Activated CD8-positive, alpha-beta memory T cell treated with anti-CD3 and anti-CD28 coated beads for 36 hours (primary cell): ENCODE measurements around the gene FFAR3. TPM values are rescaled to one million over a fixed set of nuclear protein-coding genes. Genes with fewer than 3 reads are reported as not detected.
"Not testable (repeated sequence)": the region's sequence is repeated elsewhere in the genome, so short reads cannot be mapped to it uniquely, and the experiment has no call there.

Experiments
- CTCF ChIA-PET: fragments of 350-600 bp; sonication (Branson Sonifier 250); formaldehyde crosslinking; loops from one replicate; lab custom pipeline; 2021; ENCODE audit warnings: antibody characterized with exemption; lab: Charles Lee
- POLR2A ChIA-PET: fragments of 350-600 bp; sonication (Branson Sonifier 250); formaldehyde crosslinking; loops from one replicate; lab custom pipeline; 2021; ENCODE audit warnings: antibody characterized with exemption; lab: Charles Lee
- total RNA-seq, 2 experiments: library from RNA; stranded (reverse); gene quantifications; one replicate each; pipeline ENCODE4 v1.2.3, GENCODE V29; 2021

Gene FFAR3
- total RNA-seq, 2 experiments from 2014 or later = 0.38 to 0.42 TPM

DNA sequence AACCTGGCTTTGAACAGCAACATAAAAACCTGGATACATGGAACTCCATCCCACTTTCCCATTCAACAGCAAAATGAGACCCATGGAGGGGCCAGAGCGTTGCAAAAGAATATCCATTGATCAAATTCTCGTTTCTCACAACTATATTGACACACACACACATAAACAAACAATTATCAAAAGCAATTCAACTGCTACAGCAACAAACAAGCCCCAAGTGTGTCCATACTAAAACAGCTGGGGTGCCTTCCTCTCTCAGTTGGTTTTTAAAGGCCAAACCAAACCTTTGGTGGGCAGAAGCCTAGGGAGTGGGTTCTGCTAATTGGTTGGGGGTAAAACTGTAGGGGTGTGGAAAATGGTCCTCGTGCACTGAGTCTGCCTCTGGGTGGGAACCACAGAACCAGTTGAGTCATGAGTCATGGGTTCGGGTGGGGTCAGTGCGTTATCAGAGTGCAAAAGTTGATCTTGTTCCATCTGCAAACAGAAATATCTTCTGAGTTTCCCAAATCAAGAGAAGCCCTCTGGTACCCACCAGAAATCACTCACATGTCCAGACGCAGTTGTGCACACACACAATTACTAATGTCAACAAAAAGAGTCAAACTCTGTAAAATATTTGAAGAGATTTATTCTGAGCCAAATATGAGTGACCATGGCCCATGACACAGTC is 31.1 kb downstream of the FFAR3 start:
- CTCF ChIA-PET = no interaction called here
- POLR2A ChIA-PET = no interaction called here

DNA sequence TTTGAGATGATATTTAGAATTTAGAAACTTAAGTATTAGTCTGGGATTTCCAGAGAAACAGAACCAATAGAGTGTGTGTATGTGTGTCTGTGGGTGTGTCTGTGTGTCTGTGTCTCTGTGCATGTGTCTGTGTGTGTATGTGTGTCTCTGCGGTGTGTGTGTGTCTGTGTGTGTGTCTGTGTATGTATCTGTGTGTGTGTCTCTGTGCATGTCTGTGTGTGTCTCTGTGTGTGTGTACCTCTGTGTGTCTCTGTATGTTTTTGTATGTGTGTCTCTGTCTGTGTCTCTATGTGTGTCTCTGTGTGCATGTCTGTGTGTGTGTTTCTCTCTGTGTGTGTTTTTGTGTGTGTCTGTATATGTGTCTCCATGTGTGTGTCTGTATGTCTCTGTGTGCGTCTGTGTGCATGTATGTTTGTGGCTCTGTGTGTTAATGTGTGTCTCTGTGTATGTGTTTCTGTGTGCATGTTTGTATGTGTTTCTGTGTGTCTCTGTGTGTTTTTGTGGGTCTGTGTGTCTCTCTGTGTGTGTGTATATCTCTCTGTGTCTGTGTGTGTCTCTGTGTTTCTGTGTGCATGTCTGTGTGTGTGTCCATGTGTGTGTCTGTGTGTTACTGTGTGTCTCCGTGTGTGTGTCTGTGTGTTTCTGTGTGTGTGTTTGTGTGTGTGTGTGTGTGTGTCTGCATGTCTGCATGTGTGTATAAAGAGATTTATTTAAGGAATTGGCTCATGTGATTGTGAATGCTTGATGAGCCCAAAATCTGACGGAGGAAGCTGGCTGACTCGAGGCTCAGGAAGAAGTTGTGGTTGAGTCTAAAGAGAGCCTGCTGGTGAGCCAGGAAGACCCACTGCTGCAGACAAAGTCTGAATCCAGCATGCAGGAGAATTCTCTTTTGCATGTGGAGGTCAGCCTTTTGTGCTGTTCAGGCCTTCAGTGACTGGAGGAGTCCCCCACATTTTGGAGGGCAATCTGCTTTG is 34.8 kb downstream of the FFAR3 start:
- ChIA-PET CTCF (no interaction called here), POLR2A (no interaction called here)

DNA sequence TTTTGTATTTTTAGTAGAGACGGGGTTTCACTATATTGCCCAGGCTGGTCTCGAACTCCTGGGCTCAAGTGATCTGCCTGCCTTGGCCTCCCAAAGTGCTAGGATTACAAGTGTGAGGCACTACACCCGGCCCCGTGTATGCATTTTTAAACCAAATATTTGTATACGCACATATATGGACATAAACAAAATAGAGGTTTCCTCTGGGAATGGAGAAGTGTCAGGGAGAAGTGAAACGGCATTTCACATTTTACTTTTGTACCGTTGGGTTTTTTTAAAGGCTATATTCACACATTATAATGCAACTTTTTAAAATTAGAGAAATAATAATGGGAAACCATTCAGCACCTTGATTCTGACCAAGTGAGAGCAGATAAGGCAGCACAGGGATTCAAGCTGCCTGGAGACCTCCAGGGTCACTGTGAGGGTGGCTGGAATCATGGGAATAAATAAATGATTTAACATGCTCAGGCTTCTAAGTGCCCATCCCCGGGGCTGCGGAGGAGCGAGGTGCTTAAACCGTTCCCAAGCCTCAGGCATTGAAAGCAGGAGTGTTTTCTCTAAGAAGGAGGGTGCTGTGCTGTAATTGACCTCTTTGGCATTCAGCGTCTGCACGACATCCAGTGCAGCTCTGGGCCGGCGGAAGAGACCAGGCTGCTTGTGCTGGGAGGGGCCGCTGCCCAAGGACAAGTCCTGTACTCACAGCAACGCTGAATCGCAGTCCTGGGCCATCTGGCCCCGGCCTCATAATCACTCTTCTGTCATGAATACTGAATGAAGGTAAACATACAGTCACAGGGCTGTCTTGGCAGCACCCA is 37.3 kb downstream of the FFAR3 start:
- ChIA-PET POLR2A (no interaction called here), CTCF (no interaction called here)

DNA sequence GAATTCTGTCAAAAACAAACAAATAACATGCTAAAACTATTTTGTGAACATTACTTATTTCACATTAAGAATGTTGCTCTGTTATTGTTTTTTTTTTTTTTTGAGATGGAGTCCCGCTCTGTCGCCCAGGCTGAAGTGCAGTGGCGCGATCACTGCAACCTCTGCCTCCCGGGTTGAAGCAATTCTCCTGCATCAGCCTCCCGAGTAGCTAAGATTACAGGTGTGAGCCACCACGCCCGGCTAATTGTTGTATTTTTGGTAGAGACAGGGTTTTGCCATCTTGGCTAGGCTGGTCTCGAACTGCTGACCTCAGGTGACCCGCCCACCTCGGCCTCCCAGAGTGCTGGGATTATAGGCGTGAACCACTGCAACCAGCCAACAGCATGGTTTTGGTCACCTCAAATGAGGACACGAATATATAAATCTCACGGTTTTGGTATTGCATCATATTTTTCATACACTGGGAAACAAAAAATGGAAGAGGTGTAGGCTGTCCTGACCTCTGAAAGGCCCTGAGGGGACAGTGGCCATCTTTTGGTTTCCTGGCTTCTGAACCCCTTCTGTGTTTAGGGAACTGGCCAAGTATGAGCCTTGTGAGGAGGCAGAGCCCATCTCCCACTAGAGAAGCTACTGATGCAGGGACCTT is 38.1 kb downstream of the FFAR3 start:
- POLR2A ChIA-PET = no interaction called here
- CTCF ChIA-PET = no interaction called here

DNA sequence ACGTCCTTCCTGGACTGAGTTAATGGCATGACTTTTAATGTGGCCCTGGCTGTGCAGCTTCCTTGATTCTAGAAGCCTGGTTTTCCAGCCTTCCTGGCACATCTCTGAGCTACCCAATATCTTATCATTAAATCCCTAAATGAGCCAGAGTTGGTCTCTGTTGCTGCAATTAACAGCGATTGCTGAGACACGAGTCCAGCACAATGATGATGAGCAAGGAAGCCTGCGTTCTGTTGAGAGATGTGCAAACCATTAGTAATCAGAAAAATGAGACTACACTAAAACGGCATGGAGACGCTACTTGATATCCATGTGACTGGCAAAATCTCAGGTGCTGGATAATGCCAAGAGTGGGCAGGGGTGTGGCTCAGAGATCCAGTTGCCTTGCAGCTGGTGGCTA is 38.8 kb downstream of the FFAR3 start:
- POLR2A ChIA-PET = no interaction called here
- CTCF ChIA-PET = no interaction called here

DNA sequence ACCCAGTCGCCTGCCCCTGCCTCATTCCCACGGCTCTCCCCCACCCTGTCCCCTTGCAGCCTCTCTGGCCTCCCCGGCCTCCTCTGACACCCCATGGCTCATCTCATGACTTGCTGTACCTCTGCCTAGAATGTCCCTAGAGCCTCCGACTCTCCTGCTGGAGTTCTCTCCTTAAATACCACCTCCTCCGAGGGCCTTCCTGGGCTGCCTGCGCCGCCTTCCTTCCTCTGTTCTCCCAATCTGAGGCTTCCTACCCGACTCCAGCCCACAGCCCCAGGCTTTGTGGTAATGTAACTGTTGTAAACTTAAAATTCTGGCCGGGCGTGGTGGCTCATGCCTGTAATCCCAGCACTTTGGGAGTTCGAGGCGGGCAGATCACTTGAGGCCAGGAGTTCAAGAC is 40.3 kb downstream of the FFAR3 start:
- POLR2A ChIA-PET = no interaction called here
- CTCF ChIA-PET = no interaction called here

DNA sequence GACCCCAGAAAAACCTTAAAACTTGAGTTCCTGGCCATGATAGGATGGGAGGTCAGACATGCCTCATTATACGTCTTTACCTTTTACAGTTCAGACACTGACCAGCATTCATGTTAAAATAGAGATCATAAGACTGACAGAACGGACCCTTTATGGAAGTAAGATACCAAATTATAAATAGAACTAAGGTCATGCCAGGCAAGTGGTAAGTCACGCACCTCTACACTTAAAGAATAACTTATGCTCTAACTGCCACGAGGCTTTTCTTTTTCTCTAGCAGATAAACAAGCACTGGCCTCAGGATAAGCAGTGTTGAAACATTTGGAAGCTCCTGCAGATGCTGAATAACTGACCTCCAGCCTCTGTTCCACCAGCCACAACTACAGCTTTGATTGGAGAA is 41.0 kb downstream of the FFAR3 start:
- ChIA-PET CTCF (no interaction called here), POLR2A (no interaction called here)

DNA sequence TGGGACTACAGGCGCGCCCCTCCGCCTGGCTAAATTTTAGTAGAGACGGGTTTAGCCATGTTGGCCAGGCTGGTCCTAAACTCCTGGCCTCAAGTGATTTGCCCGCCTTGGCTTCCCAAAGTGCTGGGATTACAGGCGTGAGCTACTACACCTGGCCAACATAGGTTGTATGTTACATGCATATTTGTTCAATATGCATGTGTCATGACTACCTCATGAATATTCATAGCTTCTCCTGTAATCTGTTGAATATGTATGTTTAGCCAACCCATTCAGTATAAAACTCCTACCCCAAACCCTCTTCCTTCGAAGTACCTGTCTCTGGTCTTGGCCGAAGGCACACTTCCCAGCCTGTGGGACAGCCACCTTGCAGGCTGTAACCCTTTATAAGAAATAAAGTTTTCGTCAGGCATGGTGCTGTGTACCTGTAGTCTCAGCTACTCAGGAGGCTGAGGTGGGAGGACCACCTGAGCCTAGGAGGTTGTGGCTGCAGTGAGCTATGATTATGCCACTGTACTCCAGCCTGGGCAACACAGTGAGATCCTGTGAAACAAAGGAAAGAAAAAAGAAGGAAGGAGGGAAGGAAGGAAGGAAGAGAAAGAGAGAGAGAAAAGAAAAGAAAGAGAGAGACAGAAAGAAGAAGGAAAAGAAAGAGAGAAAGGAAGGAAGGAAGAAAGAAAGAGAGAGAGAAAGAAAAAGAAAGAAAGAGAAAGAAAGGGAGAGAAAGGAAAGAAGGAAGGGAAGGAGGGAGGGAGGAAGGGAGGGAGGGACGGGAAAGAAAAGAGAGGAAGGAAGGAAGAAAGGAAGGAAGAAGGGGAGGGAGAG is 41.9 kb downstream of the FFAR3 start:
- POLR2A ChIA-PET = no interaction called here
- CTCF ChIA-PET = interaction anchor here (0.5 to 1.7 kb wide), 2 partner anchors 8 to 47 kb away, joined by 4 to 5 read pairs; no protein-coding TSS in a partner anchor

DNA sequence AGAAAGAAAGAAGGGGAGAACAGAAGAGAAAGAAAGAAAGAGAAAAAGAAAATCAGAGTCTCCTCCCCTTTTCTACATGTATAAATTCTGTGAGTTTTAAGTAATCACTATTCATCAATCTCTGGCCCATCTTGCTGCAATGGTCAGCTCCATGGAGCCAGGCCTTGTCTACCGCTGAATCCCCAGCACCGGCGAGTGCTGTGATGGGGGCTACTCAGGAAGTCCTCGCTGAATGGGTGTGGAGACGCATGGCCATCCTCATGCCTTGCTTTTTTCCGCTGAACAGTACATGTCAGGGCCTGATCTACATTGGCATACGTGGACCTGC is 42.5 kb downstream of the FFAR3 start:
- POLR2A ChIA-PET = no interaction called here
- CTCF ChIA-PET = interaction anchor here (0.5 to 1.7 kb wide), 2 partner anchors 9 to 48 kb away, joined by 4 to 5 read pairs; no protein-coding TSS in a partner anchor

DNA sequence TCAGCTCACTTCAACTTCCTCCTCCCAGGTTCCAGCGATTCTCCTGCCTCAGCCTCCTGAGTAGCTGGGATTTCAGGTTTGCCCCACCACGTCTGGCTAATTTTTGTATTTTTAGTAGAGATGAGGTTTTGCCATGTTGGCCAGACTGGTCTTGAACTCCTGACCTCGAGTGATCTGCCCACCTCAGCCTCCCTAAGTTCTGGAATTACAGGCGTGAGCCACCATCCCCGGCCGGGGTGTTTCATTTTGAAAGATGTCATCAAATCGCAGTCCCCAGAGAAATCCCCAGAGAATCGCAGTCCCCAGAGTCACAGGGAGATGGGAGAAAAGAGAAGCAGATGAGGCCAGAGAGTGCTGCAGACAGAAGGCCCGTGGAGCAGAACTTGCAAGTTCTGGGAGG is 43.2 kb downstream of the FFAR3 start:
- CTCF ChIA-PET = interaction anchor here (1.4 to 1.7 kb wide), 2 partner anchors 48 to 94 kb away, joined by 3 to 4 read pairs; no protein-coding TSS in a partner anchor

DNA sequence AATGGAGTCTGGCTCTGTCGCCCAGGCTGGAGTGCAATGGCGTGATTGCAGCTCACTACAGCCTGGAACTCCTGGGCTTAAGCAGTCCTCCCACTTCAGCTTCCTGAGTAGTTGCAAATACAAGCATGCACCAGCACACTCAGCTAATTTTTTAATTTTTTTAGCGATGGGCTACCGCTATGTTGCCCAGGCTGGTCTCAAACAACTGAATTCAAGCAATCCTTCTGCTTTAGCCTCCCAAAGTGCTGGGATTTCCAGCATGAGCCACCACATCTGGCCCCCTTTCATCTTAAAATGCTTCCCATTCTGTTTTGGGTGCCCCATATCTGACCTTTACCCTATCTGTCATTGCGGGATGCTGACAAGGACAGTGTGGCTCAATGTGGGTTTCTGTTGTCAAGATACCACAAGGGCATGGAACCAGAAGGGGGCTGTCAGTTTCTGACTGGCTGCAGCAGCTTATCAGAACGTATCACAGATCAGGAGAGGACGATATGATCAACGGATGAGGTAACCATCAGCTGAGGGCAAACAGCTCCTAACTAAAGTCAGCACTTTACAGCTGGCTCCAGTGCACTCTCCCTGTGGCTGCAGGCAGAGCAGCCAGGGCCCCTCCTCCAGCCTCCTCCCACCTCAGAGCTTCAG is 45.0 kb downstream of the FFAR3 start:
- POLR2A ChIA-PET = no interaction called here
- CTCF ChIA-PET = interaction anchor here (0.6 kb wide), 1 partner anchor 703 kb away, joined by 3 read pairs; no protein-coding TSS in a partner anchor

More for the DNA sequence above, 43.2 kb downstream of the FFAR3 start:
- POLR2A ChIA-PET = not testable (repeated sequence)

DNA sequence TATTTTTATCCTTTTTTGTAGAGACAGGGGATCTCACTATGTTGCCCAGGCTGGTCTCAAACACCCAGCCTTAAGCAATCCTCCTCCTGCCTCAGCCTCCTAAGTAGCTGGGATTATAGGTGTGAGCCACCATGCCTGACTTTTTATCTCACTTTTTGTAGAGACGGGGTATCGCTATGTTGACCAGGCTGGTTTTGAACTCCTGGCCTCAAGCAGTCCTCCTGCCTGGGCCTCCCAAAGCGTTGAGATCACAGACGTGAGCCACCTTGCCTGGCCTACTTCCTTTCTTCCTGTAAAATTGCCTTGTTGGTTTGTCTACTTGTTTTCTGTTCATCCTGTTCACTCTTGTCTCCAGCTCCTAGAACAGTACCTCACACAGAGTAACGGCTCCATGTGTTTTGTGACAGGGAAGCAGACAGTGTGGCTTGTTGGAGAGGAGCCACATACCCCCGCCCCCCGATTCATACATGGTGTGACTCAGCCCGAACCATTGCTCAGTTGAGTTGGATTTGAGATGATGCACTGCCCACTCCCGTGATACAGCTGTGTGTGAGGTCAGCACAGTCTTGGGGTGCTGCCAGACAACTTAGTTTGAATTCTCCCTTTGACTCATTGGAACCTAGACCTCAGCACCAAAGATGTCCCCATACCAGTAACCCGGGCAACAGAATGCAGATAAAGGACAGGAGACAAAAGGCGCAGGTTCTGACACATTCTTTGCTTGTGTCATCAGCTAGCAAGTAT is 46.8 kb downstream of the FFAR3 start:
- ChIA-PET CTCF (no interaction called here), POLR2A (no interaction called here)

DNA sequence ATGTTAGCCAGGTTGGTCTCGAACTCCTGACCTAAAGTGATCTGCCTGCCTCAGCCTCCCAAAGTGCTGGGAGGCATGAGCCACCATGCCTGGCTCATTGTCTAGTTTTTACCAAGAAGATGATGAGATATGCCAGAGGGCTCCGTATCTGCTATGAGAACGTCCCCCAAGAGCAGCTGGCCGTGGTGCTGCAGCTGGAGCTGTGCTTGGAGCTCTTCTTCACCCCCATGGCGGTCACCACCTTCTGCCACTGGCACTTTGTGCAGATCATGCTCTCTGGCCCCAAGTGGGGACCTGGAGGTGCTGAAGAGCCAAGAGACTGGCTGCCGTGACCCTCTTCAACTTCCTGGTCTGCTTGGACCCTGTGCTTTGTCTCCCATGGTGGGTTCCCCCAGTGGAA is 49.4 kb downstream of the FFAR3 start:
- POLR2A ChIA-PET = no interaction called here
- CTCF ChIA-PET = no interaction called here

DNA sequence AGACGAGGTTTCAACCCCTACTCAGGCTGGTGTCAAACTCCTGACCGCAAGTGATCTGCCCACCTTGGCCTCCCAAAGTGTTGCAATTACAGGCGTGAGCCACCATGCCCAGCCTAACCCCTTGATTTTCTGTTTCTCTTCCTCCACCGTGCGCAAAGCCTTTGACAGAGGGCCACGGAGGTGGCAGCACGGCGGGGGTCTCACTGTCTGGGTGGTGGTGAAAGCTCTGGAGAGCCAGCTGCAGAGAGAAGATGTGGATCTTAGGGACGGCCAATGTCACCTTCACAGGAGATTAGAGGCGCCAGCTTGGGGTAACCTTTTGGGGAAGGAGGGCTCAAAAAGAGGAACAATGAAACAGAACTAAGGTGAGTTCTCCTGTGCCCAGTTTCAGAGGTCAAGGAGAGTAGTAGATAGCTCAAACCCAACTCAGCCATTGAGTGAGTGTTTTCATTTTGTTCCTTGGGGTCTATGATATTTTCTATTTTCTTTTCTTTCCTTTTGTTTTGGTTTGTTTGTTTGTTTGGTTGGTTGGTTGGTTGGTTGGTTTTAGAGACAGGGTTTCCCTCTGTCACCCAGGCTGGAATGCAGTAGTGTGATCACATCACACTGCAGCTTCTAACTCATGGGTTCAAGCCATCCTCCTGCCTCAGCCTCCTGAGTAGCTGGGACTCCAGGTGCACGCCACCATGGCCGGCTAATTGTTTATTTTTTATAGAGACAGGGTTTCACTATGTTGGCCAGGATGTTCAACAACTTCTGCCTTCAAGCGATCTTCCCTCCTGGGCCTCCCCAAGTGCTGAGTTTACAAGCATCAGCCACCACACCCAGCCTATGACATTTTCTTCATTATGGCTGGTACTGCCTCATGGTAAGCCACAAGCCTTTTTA is 50.3 kb downstream of the FFAR3 start:
- ChIA-PET CTCF (no interaction called here), POLR2A (no interaction called here)

DNA sequence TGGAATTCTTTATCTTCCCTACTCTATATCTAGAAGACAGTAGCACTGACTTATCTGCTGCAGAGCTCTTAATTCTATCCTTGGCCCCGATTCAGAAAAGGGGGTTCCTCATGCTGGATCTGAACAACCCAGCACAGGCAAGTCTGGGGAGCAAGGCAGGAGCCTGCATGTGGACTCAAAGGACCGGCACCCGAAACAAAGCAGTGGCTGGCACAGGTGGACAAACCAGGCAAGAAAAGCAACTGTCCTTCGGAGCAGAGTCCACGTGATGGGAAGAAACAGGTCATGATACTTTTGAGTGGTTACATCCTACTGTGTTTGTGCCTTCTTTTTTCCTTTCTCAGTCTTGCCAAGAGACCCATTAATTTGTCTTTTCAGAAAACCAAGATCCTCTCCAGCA is 50.9 kb downstream of the FFAR3 start:
- CTCF ChIA-PET = no interaction called here
- POLR2A ChIA-PET = no interaction called here
